ENCODE data around the gene TDO2.

Gene TDO2

DNA sequence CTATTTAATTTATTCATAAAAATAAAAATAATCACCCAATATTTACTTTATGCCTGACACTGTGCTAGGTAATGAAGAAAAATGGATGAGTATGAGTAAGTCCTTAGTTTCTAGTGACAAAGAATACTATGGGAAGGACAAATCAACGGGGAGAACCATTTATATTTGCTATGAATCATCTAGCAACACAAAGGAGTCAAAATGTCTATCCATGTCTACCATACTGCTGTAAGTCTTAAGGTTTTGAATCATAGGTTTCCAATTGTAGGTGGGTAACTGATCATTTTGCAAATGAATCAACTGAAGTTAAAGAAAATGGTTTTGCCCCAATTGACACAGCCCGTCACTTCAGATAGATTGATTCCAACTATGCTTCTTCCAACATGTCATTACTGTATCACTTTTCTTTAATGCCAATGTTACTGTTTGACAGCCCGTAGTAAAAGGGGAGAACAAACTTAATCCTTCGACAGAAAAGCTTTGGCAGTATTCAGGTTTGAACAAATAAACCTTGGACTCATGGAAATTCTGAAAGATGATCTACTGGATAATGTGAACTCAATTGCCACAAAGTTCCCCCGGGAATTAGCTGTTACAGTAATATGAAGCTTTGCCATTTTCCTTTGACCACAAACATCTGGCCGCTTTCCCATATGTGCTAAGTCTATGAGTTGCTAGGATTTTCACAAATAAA is 3.2 kb downstream of the TDO2 start:
- TF ChIP-seq, protein P1, sequence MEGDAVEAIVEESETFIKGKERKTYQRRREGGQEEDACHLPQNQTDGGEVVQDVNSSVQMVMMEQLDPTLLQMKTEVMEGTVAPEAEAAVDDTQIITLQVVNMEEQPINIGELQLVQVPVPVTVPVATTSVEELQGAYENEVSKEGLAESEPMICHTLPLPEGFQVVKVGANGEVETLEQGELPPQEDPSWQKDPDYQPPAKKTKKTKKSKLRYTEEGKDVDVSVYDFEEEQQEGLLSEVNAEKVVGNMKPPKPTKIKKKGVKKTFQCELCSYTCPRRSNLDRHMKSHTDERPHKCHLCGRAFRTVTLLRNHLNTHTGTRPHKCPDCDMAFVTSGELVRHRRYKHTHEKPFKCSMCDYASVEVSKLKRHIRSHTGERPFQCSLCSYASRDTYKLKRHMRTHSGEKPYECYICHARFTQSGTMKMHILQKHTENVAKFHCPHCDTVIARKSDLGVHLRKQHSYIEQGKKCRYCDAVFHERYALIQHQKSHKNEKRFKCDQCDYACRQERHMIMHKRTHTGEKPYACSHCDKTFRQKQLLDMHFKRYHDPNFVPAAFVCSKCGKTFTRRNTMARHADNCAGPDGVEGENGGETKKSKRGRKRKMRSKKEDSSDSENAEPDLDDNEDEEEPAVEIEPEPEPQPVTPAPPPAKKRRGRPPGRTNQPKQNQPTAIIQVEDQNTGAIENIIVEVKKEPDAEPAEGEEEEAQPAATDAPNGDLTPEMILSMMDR (IDR thresholded peaks at IDR 0.05; ENCODE audit: borderline replicate concordance, insufficient read depth, low read depth, low read length): no peak
- H3K4me3 ChIP-seq (ENCODE audit: low read depth, low read length): no peak overlapping the region

DNA sequence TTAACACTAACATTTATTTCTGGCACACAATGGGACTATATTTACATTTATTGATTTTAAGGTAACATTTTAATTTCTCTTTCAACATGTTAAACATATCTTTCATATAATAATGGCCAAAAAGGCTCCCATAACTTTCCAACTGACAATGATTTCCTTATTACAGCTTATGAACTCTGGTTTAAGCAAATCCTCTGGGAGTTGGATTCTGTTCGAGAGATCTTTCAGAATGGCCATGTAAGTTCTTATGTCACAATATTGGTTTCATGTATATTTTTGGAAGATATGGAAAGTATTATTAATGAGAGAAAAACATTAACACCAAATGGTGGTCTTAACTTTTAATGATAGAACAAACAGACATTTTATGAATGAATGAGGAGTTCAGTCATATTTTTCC is 4.1 kb downstream of the TDO2 start:
- H3K4me3 ChIP-seq (ENCODE audit: low read depth, low read length): no peak overlapping the region
- TF ChIP-seq, protein P1 (IDR thresholded peaks at IDR 0.05; ENCODE audit: borderline replicate concordance, insufficient read depth, low read depth, low read length): no peak

DNA sequence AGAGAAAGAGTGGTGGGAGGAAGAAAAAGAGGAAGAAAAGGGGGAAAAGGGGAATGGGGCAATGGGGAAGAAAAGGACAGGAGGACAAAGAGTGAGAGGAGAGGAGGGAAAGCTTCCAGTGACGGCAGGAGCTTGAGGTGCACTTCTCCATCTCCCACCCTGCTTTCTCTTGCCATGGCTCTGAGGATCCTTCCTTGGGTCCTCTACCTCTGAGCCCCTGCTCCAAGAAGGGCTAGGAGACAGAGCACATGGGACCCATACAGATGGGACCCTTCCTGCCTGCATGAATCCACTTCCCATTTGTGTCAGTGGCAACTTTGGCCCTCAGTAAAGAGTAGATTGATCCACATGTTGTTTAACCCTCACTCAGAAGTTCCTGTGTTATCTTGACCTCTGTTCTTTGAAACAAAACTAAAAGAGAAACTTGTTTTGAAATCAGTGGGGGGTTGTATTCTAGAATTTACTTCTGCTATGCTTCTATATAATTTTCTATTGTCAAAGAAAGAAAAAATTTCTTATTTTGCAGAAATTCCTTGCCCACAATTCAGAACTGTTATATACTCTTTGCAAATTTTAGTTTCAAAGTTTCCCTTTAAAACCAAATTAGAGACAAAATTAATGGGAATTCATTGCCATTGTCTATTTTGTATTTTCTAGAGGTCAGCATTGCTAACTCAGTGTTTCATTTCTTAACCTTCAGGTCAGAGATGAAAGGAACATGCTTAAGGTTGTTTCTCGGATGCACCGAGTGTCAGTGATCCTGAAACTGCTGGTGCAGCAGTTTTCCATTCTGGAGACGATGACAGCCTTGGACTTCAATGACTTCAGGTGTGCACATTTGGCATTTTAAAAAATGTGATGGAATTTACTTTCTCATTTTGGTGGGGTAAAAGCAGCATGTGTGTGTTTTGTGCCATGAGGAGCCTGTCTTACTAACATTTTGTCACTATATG is 5.0 kb downstream of the TDO2 start:
- no peak overlapping the region for H3K4me3 ChIP-seq (ENCODE audit: low read depth, low read length)
- TF ChIP-seq, protein P1 (IDR thresholded peaks at IDR 0.05; ENCODE audit: borderline replicate concordance, insufficient read depth, low read depth, low read length): no peak

DNA sequence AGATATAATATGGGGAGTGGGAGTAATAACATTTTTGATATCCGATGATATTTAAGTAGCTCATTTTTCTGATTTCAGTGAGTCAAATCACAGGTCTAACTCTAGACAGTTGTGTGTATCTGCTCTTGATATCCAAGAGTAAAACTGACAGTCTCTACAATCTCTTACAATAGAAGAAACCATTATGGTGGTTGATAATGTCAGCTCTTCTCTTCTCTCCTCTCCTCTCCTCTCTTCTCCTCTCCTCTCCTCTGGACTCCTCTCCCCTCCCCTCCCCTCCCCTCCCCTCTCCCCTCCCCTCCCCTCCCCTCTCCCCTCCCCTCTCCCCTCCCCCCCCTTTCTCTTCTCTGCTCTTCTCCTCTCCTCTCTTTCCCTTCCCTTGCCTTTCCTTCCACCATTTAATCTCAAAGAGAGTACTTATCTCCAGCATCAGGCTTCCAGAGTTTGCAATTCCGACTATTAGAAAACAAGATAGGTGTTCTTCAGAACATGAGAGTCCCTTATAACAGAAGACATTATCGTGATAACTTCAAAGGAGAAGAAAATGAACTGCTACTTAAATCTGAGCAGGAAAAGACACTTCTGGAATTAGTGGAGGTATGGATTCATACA is 6.2 kb downstream of the TDO2 start:
- TF ChIP-seq, protein P1 (IDR thresholded peaks at IDR 0.05; ENCODE audit: borderline replicate concordance, insufficient read depth, low read depth, low read length): no peak
- H3K4me3 ChIP-seq (ENCODE audit: low read depth, low read length): no peak overlapping the region

DNA sequence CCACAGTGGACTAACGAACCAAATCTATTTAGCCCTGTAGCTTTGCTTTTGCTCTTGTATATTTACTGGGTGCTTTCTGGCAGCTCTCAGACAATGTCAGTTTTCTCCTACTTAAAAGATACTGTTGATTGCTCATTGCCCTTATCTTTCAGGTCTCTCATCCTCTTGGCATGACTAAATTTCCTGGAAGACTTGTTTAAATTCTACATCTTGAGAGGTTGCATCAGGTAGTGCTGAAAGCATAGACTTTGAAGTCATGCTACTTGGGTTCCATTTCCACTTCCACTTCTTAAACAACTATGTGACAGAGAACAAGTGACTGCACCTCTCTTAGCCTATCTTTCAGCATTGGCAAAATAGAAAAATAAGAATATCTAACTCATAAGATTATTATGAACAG is 8.4 kb downstream of the TDO2 start:
- H3K4me3 ChIP-seq (ENCODE audit: low read depth, low read length): no peak overlapping the region
- TF ChIP-seq, protein P1 (IDR thresholded peaks at IDR 0.05; ENCODE audit: borderline replicate concordance, insufficient read depth, low read depth, low read length): no peak

DNA sequence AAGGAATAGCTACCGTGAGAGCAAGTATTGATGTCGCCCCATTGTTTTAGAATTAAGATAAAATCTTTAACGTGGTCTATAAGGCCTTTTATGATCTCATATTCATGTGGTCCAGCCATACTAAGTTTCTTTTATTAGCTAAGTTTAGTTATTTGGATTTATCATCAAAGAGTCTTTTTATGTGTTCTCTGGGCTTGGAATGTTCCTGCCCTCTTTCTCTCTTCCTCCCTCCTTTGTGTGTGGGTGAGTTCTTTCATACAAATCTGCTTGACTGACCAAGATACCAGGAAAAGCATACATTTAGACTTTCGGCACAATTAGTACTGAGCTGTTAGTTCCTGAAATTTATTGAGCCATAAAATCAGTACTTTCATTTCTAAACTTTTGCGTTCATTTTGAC is 11.3 kb downstream of the TDO2 start:
- TF ChIP-seq, protein P1 (IDR thresholded peaks at IDR 0.05; ENCODE audit: borderline replicate concordance, insufficient read depth, low read depth, low read length): no peak
- H3K4me3 ChIP-seq (ENCODE audit: low read depth, low read length): no peak overlapping the region

Data from GM12875 (cell line).